Left colon (tissue), 2 donors: ENCODE data around the gene EDEM1. TPM values are rescaled to one million over a fixed set of nuclear protein-coding genes. Genes with fewer than 3 reads are reported as not detected.

Experiments
- ATAC-seq: fragments of 200-7000 bp; cut with Tn5 transposase; one replicate; pipeline ENCODE4 v1.9.1; 2020; ENCODE audit warnings: mild to moderate bottlenecking, moderate library complexity
- DNase-seq, 2 donors: peaks; one replicate each; pipeline ENCODE4 v3.0.0-alpha.2; 2020
- intact Hi-C, 2 donors: fragments of 100-400 bp; cut with DNase I in 1 of 2; cut with micrococcal nuclease in 1 of 2; formaldehyde crosslinking; loops; one replicate each; pipeline versions ENCODE4 v1.11.2 to v1.14.0; 2022; cut with DNase I, micrococcal nuclease
- total RNA-seq, 2 donors: library from RNA; stranded (reverse); fragmentation: NEBNext Ultra II Directional; extraction: Animal tissue kit (Norgen Biotek cat#: 25700); gene quantifications; one replicate each; pipeline ENCODE4 v1.2.1, GENCODE V29; 2021
- donor health status: DM: no; HTN: no; CAD: no.
- donor health status: DM: yes; HTN: yes; CAD: no.

EDEM1 gene
- total RNA-seq, 2 donors from 2014 or later, result 49.2 to 62.0 TPM

DNA sequence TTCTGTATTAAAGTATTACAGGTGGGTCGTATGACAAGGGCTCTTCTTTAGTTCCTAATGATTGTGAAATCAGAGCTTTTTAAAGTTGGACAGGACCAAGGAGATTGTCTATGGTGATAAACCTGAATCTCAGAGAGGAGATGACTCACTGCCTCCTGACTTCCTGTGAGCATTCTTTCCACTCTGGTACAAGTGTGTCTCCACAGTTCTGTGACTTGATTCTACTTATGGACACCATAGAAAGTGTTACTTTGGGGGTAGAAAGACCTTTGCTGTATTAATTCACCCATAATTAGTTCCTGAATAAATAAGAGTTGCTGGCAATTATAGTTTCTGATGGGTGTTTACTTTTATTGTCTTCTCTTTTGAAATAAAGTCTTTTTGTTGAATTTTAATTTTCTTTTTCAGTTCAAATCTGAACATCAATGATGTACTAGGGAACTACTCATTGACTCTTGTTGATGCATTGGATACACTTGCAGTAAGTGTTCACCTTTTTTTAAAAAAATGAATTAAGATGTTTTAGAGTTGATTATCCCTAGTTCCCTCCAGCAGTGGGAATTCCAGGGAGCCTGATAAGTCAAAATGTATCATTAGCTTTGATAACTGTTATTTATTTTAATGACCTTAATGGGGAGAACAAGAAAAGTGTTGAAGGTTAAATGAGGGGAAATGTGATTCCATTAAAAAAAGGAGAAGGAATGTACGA is 7.4 kb downstream of the EDEM1 start:
- intact Hi-C loops, result no loop called here
- ATAC-seq (no peak), DNase-seq (no peak)

DNA sequence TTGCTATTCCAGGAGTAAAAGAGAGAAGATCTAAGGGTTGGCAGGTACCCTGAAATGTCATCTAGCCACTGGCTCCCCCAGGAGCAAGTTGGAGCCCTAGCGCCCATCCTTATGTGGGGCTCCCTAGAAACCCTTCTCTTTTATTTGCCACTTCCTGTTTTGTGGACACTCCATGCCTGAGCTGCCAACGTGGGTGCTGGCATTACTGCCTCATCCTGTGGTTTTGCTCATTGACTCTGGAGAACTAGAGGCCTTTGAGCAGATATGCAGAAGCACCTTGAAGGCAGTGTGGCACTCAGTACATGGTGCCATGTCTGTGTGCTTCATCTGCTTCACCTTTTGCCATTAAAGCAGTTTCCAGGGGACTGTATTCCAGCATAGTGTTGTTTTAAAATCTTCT is 8.1 kb downstream of the EDEM1 start:
- ATAC-seq (no peak), DNase-seq (no peak)
- intact Hi-C loops, result no loop called here

DNA sequence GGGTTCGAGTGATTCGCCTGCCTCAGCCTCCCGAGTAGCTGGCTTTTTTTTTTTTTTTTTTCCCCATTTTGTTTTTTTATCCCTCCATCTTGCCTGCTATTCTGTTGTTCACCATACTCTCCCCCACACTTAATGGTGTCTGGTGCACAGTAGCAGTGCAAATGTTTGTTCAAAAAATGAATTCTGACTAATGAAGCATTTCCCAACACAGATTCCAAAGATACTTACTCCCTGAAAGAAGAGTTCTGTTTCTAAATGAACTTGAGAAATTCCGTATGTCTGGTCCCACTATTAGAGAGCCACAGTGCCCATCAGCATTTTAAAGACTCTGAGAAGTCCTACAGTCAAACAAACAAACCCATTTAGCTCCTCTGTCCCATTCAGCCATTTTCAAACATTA is 9.5 kb downstream of the EDEM1 start:
- no peak for ATAC-seq
- no peak for DNase-seq
- intact Hi-C loops, result no loop called here

DNA sequence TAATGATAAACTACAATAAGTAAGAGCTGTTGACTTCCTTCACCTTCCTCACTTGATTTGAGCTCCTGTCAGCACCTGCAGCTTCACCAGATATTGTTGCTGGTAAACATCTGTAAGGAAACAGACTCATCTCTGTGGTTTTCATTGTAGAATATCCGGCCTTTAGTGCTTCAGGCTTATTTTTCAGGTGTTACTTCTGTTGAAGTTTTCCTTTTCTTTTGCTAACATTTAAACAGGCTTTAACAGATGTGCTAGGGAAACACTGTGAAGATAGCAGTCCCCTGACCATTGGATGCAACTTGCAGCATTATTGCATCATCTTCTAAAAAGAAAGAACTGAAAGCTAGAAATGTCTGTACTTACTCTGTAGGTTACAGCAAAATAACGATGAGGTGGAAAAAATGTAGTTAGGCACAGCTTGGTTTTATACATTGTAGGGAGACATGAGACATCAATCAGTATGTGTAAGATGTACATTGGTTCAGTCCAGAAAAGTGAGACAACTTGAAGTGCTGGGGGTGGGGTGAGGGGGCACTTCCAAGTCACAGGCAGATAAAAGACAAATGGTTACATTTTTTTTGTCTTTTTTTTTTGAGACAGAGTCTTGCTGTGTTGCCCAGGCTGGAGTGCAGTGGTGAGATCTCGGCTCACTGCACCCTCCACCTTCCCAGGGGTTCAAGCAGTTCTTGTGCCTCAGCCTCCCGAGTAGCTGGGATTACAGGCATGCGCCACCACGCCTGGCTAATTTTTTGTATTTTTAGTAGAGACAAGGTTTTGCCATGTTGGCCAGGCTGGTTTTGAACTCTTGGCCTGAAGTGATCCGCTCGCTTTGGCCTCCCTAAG is 10.2 kb downstream of the EDEM1 start:
- ATAC-seq (no peak), DNase-seq (no peak)
- intact Hi-C loops, result no loop called here

DNA sequence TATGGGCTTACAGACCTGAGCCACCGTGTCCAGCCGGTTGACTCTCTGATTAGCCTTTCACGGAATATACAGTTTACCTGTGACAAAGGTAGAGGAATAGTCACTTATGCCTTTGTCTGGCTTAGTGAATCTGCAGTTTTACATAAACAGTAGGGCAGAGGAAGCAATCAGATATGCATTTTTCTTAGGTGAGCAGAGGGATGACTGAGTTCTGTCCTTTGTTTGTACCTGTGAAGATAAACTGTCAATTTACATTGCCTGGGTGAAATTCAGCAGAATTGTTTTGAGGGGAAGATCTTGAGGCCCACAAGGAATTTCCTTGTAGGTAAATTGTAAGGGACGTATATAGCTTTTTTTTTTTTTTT is 10.8 kb downstream of the EDEM1 start:
- intact Hi-C loops, result no loop called here
- ATAC-seq (no peak), DNase-seq (no peak)

DNA sequence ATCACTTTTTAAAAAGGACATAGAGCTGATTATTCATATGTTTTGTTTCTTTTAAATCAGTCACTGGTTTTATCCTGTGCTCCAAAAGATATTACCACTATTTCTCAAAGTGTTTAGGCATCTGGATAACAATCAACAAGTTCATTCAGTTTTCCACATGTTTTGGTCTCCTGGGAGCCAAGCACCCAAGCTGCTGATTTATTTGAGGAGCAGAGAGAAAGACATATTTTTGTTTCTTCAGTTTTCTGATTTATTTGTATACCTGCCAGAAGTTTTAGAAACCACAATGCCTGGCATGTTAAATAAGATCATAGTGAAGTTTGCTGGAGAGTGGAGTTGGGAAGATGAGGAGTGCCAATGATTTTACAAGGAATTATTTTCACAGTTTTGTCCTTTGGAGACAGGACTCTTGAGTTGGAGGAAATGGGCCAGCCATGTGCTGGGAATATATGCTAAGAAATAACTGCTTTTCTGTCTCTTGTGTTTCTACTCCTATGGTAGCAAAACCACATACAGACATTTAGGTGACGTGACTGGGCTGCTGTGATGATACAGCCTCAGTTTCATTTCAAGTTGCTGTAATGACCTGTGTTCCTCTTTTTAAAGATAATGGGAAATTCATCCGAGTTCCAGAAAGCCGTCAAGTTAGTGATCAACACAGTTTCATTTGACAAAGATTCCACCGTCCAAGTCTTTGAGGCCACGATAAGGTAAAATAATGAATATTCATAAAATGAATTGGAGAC is 11.7 kb downstream of the EDEM1 start:
- DNase-seq, result no peak
- ATAC-seq, result no peak
- intact Hi-C loops, result no loop called here

DNA sequence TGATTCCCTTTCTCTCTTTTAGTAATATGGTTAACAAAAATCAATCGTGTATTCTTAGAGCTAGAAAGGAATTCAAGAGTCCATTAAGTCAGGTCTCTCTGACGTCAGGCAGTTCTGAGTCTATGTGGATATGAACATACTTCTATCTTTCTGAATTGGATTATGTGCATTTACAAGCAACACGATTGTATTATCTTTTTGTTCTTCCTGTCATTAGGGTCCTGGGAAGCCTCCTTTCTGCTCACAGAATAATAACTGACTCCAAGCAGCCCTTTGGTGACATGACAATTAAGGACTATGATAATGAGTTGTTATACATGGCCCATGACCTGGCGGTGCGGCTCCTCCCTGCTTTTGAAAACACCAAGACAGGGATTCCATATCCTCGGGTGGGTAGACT is 14.0 kb downstream of the EDEM1 start:
- intact Hi-C loops, result no loop called here
- DNase-seq, result no peak
- no peak for ATAC-seq

DNA sequence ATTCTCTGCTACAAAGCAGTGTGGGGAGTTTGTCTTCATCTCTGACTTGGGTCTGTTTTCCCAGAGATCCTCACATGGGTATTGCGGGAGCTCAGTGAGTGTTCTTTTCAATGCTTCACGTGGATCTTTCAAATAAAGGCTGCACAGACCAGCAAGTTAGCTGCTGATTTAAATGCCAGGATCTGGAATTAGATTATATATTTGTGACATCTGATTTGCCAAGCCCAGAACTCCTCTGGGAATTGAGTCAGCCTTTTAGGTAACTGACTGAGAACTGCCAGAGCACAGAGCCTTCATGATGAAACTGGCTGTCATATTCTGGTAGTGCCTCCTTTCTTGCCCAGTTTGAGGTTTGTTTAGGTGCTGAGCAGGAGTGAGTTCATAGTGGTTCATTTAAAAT is 14.7 kb downstream of the EDEM1 start:
- intact Hi-C loops, result no loop called here
- ATAC-seq (no peak), DNase-seq (no peak)

DNA sequence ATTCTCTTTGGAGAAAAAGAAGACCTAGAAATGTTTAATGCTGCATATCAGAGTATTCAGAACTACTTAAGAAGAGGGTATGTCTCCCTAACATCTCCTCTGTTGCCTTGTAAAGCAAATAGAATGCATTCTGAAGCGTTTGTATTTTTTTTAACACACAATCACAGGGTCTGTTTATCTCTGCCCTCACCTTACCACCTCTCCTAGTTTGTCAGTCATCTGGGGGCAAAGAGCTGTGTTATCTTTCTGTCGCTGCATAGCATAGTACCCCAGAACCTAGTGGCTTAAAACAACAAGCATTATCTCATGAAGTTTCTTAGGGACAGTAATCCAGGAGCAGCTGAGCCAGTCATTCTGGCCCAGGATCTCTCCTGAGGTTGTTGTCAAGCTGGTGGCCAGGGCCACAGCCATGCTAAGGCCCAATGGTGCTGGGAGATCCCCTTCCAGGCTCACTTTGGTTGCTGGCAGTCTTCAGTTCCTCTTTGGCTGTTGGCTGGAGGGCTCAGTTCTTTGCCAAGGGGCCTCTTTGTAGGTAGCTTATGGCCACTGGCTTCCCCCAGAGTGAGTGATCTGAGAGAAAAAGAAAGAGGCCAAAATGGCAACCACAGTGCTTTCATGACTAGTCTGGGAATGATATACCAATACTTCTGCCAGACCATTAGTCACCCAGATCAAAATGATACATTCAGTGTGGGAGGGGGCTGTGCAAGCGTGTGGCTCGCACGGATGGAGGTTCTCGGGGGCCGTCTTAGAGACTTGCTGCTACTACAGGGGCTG is 17.8 kb downstream of the EDEM1 start:
- intact Hi-C loops, result no loop called here
- DNase-seq, result no peak
- ATAC-seq, result no peak

DNA sequence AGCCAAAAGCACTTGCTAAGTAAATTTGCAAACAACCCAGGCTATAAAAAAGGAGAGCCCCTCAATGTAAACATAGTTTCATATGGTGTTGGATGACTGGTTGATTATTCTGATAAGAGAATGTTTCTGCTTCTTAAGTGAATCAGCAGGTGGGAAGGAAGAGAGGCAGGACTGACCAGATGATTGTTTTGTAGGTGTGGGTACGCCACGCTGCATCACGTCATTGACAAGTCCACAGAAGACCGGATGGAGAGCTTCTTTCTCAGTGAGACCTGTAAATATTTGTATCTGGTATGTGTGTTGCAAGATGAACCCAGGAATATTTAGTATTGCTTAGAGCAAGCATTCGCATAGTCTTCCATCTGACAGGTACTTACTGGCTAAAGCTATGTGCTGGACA is 23.4 kb downstream of the EDEM1 start:
- ATAC-seq (peak; percentile 87), DNase-seq (no peak)
- intact Hi-C loops, result no loop called here

DNA sequence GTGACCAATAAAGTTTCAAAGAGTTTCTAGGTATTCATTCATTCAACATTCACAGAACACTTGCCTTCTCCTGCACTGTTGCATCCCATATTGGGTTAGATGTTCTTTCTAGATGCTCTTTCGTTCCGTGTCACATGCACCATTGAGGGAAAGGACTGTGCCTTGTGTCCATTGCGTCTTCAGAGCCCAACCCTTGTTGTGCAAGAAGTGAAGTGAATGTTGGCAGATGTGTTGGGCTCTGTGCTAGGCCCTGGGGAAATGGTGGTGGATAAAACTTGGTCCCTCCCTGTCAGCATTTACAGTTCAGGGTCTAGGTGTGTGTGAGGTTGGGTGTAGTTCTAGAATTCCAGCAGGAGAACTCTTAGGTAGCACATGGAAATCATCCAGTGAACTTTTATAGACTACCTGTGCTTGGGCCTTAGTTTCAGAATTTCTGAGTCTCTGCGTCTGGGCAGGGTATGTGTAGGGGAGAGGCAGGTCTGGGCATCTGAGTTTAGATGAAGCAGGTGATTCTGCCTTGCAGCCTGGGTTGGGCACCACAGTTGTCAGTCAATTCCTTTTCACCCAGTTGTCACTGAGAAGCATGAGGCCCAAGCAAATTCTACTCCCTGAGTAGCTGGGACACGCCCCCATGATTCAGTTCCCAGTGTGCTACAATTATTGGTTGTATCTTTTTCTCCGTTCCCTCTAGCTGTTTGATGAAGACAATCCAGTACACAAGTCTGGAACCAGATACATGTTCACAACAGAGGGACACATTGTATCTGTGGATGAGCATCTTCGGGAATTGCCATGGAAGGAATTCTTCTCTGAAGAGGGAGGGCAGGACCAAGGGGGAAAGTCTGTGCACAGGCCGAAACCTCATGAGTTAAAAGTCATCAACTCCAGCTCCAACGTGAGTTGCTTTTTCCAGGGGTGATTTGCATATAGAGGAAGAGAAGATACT is 25.4 kb downstream of the EDEM1 start:
- ATAC-seq (no peak), DNase-seq (no peak)
- intact Hi-C loops, result no loop called here

DNA sequence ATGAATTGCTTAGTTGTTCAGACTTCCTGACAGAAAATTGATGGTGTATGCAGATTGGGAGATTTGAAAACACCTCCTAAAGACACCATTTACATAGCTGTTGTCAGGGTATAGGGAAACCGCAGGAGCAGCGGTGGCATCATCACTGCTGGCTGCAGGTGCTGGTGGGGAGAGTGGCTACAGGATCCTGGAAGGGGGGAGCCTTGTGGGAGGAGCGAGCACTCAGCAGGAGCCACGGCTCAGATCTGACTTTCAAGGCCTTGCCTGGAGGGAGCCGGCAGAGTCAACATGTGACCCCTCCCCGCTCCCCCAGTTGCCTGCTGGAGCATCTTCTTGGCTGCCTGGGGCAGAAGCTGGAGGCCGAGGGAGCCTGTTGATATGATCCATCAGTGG is 26.1 kb downstream of the EDEM1 start:
- DNase-seq (no peak), ATAC-seq (no peak)
- intact Hi-C loops, result no loop called here

DNA sequence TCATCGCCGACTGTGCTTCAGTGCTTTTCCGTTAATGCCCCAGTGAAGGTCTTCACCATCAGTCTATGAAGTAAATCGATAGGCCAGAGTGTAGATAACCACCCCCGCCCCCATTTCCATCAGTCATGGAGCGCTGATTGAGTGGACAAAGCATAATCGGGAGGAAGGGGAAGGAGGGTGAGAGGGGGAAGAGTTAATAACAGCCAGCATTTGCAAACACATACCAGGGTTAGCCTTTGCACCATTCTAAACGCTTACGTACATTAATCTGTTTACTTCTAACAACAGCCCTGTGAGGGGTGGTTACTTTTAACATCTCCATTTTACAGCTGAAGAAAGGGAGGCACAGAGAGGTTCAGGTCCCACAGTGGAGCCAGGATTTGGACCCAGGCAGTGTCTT is 26.8 kb downstream of the EDEM1 start:
- ATAC-seq (no peak), DNase-seq (no peak)
- intact Hi-C loops, result no loop called here

DNA sequence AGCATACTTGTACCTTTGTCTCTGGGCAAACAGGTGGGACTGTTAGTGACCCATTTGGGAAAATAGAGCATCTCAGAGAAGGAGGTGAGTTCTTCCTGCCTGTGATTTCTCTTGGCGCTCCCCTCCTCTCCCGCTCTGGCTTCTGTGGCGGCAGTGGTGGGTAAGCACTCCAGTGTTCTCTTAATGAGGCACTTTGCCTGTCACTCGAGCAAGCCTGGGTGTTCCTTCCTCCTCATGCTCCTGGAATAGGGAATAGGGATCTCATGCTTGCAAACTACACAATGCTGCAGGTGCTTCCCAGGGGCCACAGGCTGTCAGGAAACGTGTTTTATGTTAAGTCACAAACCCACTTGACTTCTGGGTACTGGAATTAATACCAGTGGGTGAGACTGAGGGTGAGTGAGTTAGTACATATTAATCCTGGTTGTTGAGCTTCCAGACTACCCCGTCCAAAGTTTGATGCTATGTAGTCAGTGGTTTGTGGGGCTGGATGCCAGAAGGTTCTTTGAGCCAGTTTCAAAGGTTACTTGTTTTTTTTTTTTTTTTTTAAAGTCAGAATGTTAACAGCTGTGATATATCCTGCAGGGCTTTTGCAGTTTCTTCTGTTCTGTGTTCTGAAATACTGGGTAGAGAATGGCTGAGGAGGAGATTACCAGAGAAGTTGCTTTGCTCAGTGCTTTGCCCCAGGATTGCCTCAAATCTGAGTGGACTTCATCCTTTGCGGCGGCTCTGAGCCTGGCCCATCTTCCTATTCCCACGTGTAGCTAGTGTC is 30.5 kb downstream of the EDEM1 start:
- peak; percentile 23 for ATAC-seq
- no peak for DNase-seq
- intact Hi-C loops, result no loop called here

DNA sequence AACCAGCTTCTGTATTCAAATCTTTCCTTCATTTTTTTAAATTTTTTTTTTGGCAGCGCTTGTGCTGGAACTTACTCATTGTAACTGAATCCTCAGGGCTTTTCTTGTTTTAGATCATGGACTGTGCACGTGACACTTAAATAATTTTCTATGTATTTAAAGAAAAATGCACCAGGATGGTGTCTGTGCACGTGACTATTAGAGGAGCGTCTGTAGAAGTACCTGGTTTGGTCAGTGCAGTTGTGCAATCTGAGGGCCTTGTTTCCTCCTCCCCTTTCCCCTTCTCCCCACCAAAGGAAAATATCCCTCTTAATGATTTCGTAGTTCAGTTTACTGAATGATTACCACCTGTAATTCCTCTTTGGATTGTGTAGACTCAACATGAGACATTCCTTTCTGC is 31.3 kb downstream of the EDEM1 start:
- ATAC-seq, result no peak
- no peak for DNase-seq
- intact Hi-C loops, result no loop called here

DNA sequence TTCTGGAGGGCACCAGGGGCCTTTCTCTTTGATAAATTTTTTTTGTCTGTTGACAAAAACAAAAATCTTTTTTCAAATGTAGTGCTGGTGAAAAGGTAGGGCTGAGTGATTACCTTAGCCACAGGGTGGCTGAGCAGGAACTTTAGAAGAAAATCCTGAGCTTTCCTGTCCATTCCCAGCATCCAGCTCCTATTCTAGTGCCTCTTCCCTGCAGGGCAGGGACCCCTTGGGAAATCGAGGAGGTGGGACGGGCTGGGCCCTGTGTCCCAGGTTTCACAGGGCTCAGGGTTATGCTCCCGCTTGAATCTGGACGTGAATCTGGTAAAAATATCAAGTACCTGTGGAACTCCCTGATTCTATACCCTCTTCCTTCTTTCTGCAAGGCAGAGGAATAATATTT is 31.7 kb downstream of the EDEM1 start:
- ATAC-seq (no peak), DNase-seq (no peak)
- intact Hi-C loops, result no loop called here

DNA sequence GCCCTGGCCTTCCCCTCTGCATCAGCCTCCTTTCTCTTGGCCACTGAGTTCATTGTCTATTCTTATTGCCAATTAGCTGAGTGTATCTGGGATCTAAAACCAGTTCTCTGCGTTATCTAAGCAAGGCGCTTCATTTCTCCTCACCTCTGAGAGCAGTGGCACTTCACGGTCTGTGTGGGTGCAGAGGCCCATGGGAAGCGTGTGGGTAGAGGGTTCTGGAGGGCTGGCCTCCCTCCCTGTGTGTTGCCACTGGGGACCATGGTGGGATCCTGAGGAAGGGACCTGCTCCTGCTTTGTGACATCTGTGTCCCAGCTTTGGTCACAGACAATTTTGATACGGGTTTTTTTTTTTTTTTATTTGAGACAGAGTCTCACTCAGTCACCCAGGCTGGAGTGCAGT is 32.7 kb downstream of the EDEM1 start:
- ATAC-seq (no peak), DNase-seq (no peak)
- intact Hi-C loops, result no loop called here
